ENCODE data around the gene C19orf25.

Gene C19orf25

DNA sequence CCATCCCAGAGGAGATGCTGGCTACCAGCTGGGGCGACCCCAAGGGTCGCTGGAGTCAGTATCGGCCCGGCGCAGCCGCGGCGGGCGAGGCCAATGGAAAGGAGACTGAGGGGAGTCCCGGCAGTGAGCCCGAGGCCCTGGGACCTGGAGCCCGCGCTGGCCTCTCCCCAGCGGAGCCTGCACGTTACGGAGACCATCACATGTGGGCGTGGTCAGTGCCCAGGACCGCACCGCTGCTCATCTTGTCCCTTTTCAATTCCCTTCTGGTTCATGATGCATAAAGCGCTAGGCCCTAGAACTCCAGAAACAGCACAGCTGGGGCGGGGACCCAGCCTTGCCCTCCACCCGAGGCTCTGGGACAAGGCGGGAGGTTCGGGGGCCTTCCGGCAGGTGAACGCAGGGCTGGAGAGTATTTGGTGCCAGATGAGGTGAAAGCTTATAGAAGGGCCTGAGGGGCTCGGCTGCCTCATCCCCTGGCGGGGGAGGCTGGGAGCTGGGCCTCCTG, 8.0 kb downstream of the C19orf25 start:
- H3K27ac ChIP-seq (ENCODE audit: insufficient read depth, low read length, poor library complexity, severe bottlenecking) = no peak overlapping the region
- H3K9me3 ChIP-seq (ENCODE audit: control insufficient read depth, low read length) = no peaks in the 10 kb centered on the region
- peaks cover 51% of the 10 kb centered on the region for H3K4me1 ChIP-seq (ENCODE audit: control insufficient read depth, insufficient read depth, low read length, poor library complexity, severe bottlenecking)
- peak overlapping the region; percentile 64 for H3K4me3 ChIP-seq (ENCODE audit: insufficient read depth, low read depth, low read length, poor library complexity, severe bottlenecking)
- DNase-seq = no peak
- peaks cover 25% of the 10 kb centered on the region for H3K27me3 ChIP-seq (replicated peaks; ENCODE audit: control insufficient read depth, insufficient read depth, low read length, poor library complexity, severe bottlenecking)
- peaks cover 5% of the 10 kb centered on the region for H3K36me3 ChIP-seq (ENCODE audit: control insufficient read depth, insufficient read depth, low read length)

DNA sequence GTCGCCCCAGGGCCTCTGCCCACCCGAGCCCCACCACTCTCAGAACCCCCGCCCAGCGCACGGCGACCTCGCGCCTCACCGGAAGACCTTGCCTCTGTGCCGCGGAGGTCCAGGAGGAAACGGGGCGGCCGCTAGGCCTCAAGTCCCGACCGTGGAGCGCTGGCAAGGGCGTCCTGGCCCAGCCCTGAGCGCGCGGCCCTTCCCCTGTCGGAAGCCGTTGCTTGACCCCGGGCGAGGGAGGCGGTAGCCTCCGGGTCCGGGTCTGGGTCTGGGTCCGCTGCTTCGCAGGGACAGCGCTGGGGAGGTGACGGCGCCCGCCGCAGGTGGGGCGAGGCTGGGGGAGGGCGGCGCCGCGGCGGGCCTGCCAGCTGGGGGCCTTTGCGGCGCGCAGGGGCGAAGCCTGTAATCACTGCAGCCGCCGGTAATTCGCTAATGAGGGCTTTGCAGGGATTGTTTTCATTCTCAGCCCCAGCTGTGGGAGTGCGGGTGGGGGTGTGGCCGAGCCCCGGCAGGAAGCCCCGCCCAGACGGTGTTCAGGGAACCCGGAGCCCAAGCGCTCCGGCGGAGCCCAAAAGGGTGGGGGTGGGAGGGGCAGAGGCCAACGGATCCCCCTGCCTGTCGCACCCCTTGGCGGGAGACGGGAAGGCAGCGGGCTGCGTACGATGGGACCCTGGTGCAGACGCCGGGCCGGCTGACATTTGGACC, 8.6 kb downstream of the C19orf25 start:
- Histone ChIP-seq H3K4me3 (ENCODE audit: insufficient read depth, low read depth, low read length, poor library complexity, severe bottlenecking) (peak overlapping the region; percentile 64), H3K9me3 (ENCODE audit: control insufficient read depth, low read length) (no peaks in the 10 kb centered on the region), H3K4me1 (ENCODE audit: control insufficient read depth, insufficient read depth, low read length, poor library complexity, severe bottlenecking) (peaks cover 57% of the 10 kb centered on the region), H3K27me3 (replicated peaks; ENCODE audit: control insufficient read depth, insufficient read depth, low read length, poor library complexity, severe bottlenecking) (peaks cover 31% of the 10 kb centered on the region), H3K36me3 (ENCODE audit: control insufficient read depth, insufficient read depth, low read length) (peaks cover 5% of the 10 kb centered on the region), H3K27ac (ENCODE audit: insufficient read depth, low read length, poor library complexity, severe bottlenecking) (no peak overlapping the region)
- DNase-seq = peak; percentile 42 to 55 (median 45)

DNA sequence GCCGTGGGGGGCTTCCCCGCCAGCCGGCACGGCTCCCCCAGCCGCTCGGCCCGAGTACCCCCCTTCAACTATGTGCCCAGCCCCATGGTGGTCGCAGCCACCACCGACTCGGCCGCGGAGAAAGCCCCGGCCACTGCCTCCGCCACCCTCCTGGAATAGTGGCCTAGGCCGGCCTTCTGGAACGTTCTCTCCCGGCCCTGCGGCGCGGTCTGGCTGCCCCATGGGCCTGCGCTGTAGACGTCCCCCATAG, 9.0 kb downstream of the C19orf25 start:
- H3K27ac ChIP-seq (ENCODE audit: insufficient read depth, low read length, poor library complexity, severe bottlenecking) = no peak overlapping the region
- H3K36me3 ChIP-seq (ENCODE audit: control insufficient read depth, insufficient read depth, low read length) = peaks cover 3% of the 10 kb centered on the region
- peak overlapping the region; percentile 64 for H3K4me3 ChIP-seq (ENCODE audit: insufficient read depth, low read depth, low read length, poor library complexity, severe bottlenecking)
- H3K9me3 ChIP-seq (ENCODE audit: control insufficient read depth, low read length) = no peaks in the 10 kb centered on the region
- H3K4me1 ChIP-seq (ENCODE audit: control insufficient read depth, insufficient read depth, low read length, poor library complexity, severe bottlenecking) = peaks cover 59% of the 10 kb centered on the region
- peaks cover 35% of the 10 kb centered on the region for H3K27me3 ChIP-seq (replicated peaks; ENCODE audit: control insufficient read depth, insufficient read depth, low read length, poor library complexity, severe bottlenecking)
- no peak for DNase-seq

- Histone ChIP-seq H3K27ac (ENCODE audit: insufficient read depth, low read length, poor library complexity, severe bottlenecking) (no peak overlapping the region), H3K9me3 (ENCODE audit: control insufficient read depth, low read length) (no peaks in the 10 kb centered on the region), H3K36me3 (ENCODE audit: control insufficient read depth, insufficient read depth, low read length) (no peaks in the 10 kb centered on the region), H3K4me1 (ENCODE audit: control insufficient read depth, insufficient read depth, low read length, poor library complexity, severe bottlenecking) (peaks cover 59% of the 10 kb centered on the region), H3K27me3 (replicated peaks; ENCODE audit: control insufficient read depth, insufficient read depth, low read length, poor library complexity, severe bottlenecking) (peaks cover 35% of the 10 kb centered on the region), H3K4me3 (ENCODE audit: insufficient read depth, low read depth, low read length, poor library complexity, severe bottlenecking) (peak overlapping the region; percentile 64)
- DNase-seq = no peak
These were observed 9.6 kb downstream of the C19orf25 start for GRCh38 chr19:1469255-1470054.

GRCh38 chr19:1468821-1469254, 10.2 kb downstream of the C19orf25 start:
- Histone ChIP-seq H3K27me3 (replicated peaks; ENCODE audit: control insufficient read depth, insufficient read depth, low read length, poor library complexity, severe bottlenecking) (peaks cover 35% of the 10 kb centered on the region), H3K4me3 (ENCODE audit: insufficient read depth, low read depth, low read length, poor library complexity, severe bottlenecking) (peak overlapping the region; percentile 37), H3K4me1 (ENCODE audit: control insufficient read depth, insufficient read depth, low read length, poor library complexity, severe bottlenecking) (peaks cover 59% of the 10 kb centered on the region), H3K27ac (ENCODE audit: insufficient read depth, low read length, poor library complexity, severe bottlenecking) (no peak overlapping the region), H3K36me3 (ENCODE audit: control insufficient read depth, insufficient read depth, low read length) (no peaks in the 10 kb centered on the region), H3K9me3 (ENCODE audit: control insufficient read depth, low read length) (no peaks in the 10 kb centered on the region)
- DNase-seq = no peak

GRCh38 chr19:1468274-1468820, 10.7 kb downstream of the C19orf25 start:
- no peak overlapping the region for H3K27ac ChIP-seq (ENCODE audit: insufficient read depth, low read length, poor library complexity, severe bottlenecking)
- DNase-seq = no peak
- no peaks in the 10 kb centered on the region for H3K36me3 ChIP-seq (ENCODE audit: control insufficient read depth, insufficient read depth, low read length)
- peaks cover 59% of the 10 kb centered on the region for H3K4me1 ChIP-seq (ENCODE audit: control insufficient read depth, insufficient read depth, low read length, poor library complexity, severe bottlenecking)
- H3K4me3 ChIP-seq (ENCODE audit: insufficient read depth, low read depth, low read length, poor library complexity, severe bottlenecking) = peak overlapping the region; percentile 37
- no peaks in the 10 kb centered on the region for H3K9me3 ChIP-seq (ENCODE audit: control insufficient read depth, low read length)
- peaks cover 35% of the 10 kb centered on the region for H3K27me3 ChIP-seq (replicated peaks; ENCODE audit: control insufficient read depth, insufficient read depth, low read length, poor library complexity, severe bottlenecking)

DNA sequence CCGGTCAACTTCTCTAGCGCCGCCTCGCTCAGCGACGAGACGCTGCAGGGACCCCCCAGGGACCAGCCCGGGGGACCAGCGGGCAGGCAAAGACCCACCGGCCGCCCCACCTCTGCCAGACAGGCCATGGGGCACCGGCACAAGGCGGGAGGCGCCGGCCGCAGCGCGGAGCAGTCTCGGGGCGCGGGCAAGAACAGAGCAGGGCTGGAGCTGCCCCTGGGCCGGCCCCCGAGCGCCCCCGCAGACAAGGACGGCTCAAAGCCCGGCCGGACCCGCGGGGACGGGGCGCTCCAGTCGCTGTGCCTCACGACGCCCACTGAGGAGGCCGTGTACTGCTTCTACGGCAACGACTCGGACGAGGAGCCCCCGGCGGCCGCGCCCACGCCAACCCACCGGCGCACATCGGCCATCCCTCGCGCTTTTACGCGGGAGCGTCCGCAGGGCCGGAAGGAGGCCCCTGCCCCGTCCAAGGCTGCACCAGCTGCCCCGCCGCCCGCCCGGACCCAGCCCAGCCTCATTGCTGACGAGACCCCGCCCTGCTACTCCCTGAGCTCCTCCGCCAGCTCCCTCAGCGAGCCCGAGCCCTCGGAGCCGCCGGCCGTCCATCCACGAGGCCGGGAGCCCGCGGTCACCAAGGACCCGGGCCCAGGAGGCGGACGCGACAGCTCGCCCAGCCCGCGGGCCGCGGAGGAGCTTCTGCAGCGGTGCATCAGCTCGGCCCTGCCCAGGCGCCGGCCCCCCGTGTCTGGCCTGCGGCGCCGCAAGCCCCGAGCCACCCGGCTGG, 11.3 kb downstream of the C19orf25 start:
- Histone ChIP-seq H3K36me3 (ENCODE audit: control insufficient read depth, insufficient read depth, low read length) (no peaks in the 10 kb centered on the region), H3K9me3 (ENCODE audit: control insufficient read depth, low read length) (no peaks in the 10 kb centered on the region), H3K4me3 (ENCODE audit: insufficient read depth, low read depth, low read length, poor library complexity, severe bottlenecking) (peak overlapping the region; percentile 37), H3K27me3 (replicated peaks; ENCODE audit: control insufficient read depth, insufficient read depth, low read length, poor library complexity, severe bottlenecking) (peaks cover 35% of the 10 kb centered on the region), H3K27ac (ENCODE audit: insufficient read depth, low read length, poor library complexity, severe bottlenecking) (no peak overlapping the region), H3K4me1 (ENCODE audit: control insufficient read depth, insufficient read depth, low read length, poor library complexity, severe bottlenecking) (peaks cover 59% of the 10 kb centered on the region)
- no peak for DNase-seq

DNA sequence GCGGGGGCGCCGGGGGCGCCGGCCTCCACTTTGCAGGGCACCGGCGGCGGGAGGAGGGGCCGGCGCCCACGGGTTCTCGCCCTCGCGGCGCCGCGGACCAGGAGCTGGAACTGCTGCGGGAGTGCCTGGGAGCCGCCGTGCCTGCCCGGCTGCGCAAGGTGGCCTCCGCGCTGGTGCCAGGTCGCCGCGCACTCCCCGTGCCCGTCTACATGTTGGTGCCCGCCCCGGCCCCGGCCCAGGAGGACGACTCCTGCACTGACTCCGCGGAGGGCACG, 11.9 kb downstream of the C19orf25 start:
- H3K9me3 ChIP-seq (ENCODE audit: control insufficient read depth, low read length) = no peaks in the 10 kb centered on the region
- no peak for DNase-seq
- no peaks in the 10 kb centered on the region for H3K36me3 ChIP-seq (ENCODE audit: control insufficient read depth, insufficient read depth, low read length)
- no peak overlapping the region for H3K4me3 ChIP-seq (ENCODE audit: insufficient read depth, low read depth, low read length, poor library complexity, severe bottlenecking)
- H3K27ac ChIP-seq (ENCODE audit: insufficient read depth, low read length, poor library complexity, severe bottlenecking) = no peak overlapping the region
- peaks cover 35% of the 10 kb centered on the region for H3K27me3 ChIP-seq (replicated peaks; ENCODE audit: control insufficient read depth, insufficient read depth, low read length, poor library complexity, severe bottlenecking)
- H3K4me1 ChIP-seq (ENCODE audit: control insufficient read depth, insufficient read depth, low read length, poor library complexity, severe bottlenecking) = peaks cover 59% of the 10 kb centered on the region

GRCh38 chr19:1466461-1467214, 12.4 kb downstream of the C19orf25 start:
- Histone ChIP-seq H3K27me3 (replicated peaks; ENCODE audit: control insufficient read depth, insufficient read depth, low read length, poor library complexity, severe bottlenecking) (peaks cover 35% of the 10 kb centered on the region), H3K4me3 (ENCODE audit: insufficient read depth, low read depth, low read length, poor library complexity, severe bottlenecking) (no peak overlapping the region), H3K36me3 (ENCODE audit: control insufficient read depth, insufficient read depth, low read length) (no peaks in the 10 kb centered on the region), H3K9me3 (ENCODE audit: control insufficient read depth, low read length) (no peaks in the 10 kb centered on the region), H3K4me1 (ENCODE audit: control insufficient read depth, insufficient read depth, low read length, poor library complexity, severe bottlenecking) (peaks cover 55% of the 10 kb centered on the region), H3K27ac (ENCODE audit: insufficient read depth, low read length, poor library complexity, severe bottlenecking) (no peak overlapping the region)
- no peak for DNase-seq
